ENCODE results near the gene TBC1D24.

Gene TBC1D24

GRCh38 chr16:2465653-2466415, 9.1 kb upstream of the TBC1D24 start:
- DNase-seq (ENCODE audit: low read depth): peak; percentile 71
- TF ChIP-seq MYC (IDR thresholded peaks at IDR 0.05; ENCODE audit: low read depth, low read length) (0 out of 2 replicates have a peak, but pooled peaks have one; percentile 13), POLR2A (IDR thresholded peaks at IDR 0.05; ENCODE audit: extremely low read depth, insufficient read length) (no peak), MAX (IDR thresholded peaks at IDR 0.05; ENCODE audit: low read depth, low read length) (no peak), CTCF (IDR thresholded peaks at IDR 0.05; ENCODE audit: low read depth, low read length) (peak; percentile 54)
- no peak overlapping the region for H3K4me3 ChIP-seq (ENCODE audit: low read depth, low read length)

GRCh38 chr16:2466667-2467527, 8.0 kb upstream of the TBC1D24 start:
- no peak overlapping the region for H3K4me3 ChIP-seq (ENCODE audit: low read depth, low read length)
- peak; percentile 71 for DNase-seq (ENCODE audit: low read depth)
- TF ChIP-seq POLR2A (IDR thresholded peaks at IDR 0.05; ENCODE audit: extremely low read depth, insufficient read length): no peak
- TF ChIP-seq MYC (IDR thresholded peaks at IDR 0.05; ENCODE audit: low read depth, low read length): no peak
- no peak for TF ChIP-seq CTCF (IDR thresholded peaks at IDR 0.05; ENCODE audit: low read depth, low read length)
- TF ChIP-seq MAX (IDR thresholded peaks at IDR 0.05; ENCODE audit: low read depth, low read length): no peak; the same call in 1 of the 2 replicates

GRCh38 chr16:2467528-2468232, 7.2 kb upstream of the TBC1D24 start:
- peak; percentile 92 for DNase-seq (ENCODE audit: low read depth)
- peak overlapping the region; percentile 55 for H3K4me3 ChIP-seq (ENCODE audit: low read depth, low read length)
- TF ChIP-seq POLR2A (IDR thresholded peaks at IDR 0.05; ENCODE audit: extremely low read depth, insufficient read length) (peak; percentile 74), MYC (IDR thresholded peaks at IDR 0.05; ENCODE audit: low read depth, low read length) (peak; percentile 69), MAX (IDR thresholded peaks at IDR 0.05; ENCODE audit: low read depth, low read length) (peak; percentile 73; the same call in 1 of the 2 replicates), CTCF (IDR thresholded peaks at IDR 0.05; ENCODE audit: low read depth, low read length) (peak; percentile 11)

GRCh38 chr16:2468233-2468724, 6.6 kb upstream of the TBC1D24 start:
- TF ChIP-seq MYC (IDR thresholded peaks at IDR 0.05; ENCODE audit: low read depth, low read length): no peak
- TF ChIP-seq CTCF (IDR thresholded peaks at IDR 0.05; ENCODE audit: low read depth, low read length): no peak
- no peak for TF ChIP-seq MAX (IDR thresholded peaks at IDR 0.05; ENCODE audit: low read depth, low read length)
- no peak for TF ChIP-seq POLR2A (IDR thresholded peaks at IDR 0.05; ENCODE audit: extremely low read depth, insufficient read length)
- DNase-seq (ENCODE audit: low read depth): peak; percentile 80
- peak overlapping the region; percentile 55 for H3K4me3 ChIP-seq (ENCODE audit: low read depth, low read length)

- peak overlapping the region; percentile 55 for H3K4me3 ChIP-seq (ENCODE audit: low read depth, low read length)
- peak; percentile 97 for DNase-seq (ENCODE audit: low read depth)
- TF ChIP-seq MAX (IDR thresholded peaks at IDR 0.05; ENCODE audit: low read depth, low read length) (peak; percentile 28), MYC (IDR thresholded peaks at IDR 0.05; ENCODE audit: low read depth, low read length) (peak; percentile 5), POLR2A (IDR thresholded peaks at IDR 0.05; ENCODE audit: extremely low read depth, insufficient read length) (no peak)
Measured at GRCh38 chr16:2468725-2469398, 6.1 kb upstream of the TBC1D24 start.
